Esophagus muscularis mucosa (tissue), 4 donors: ENCODE results near the gene ZBTB18. TPM values are rescaled to one million over a fixed set of nuclear protein-coding genes. Genes with fewer than 3 reads are reported as not detected.

Source experiments
- DNase-seq: peaks from one replicate; pipeline ENCODE4 v3.0.0-alpha.2; 2017; ENCODE audit errors: extremely low spot score
- H3K27ac ChIP-seq, 4 donors: fragments of 200-600 bp; sonication (generic); replicated peaks in 1 of 4; 1 replicate in 3 of 4; 2 replicates in 1 of 4; pipeline ENCODE4 v1.5.1; 2016 to 2019; ENCODE audit warnings: mild to moderate bottlenecking in 1 of 4
- H3K27me3 ChIP-seq, 4 donors: fragments of 200-600 bp; sonication (generic); one replicate each; pipeline versions ENCODE4 v1.5.1 to v1.6.0; 2016 to 2019
- H3K36me3 ChIP-seq, 4 donors: fragments of 200-600 bp; sonication (generic); one replicate each; pipeline ENCODE4 v1.5.1; 2016 to 2019
- H3K4me1 ChIP-seq, 4 donors: fragments of 200-600 bp; sonication (generic); one replicate each; pipeline ENCODE4 v1.5.1; 2016 to 2019
- H3K4me3 ChIP-seq, 4 donors: fragments of 200-600 bp; sonication (generic); 1 replicate in 2 of 4; 2 replicates in 2 of 4; pipeline ENCODE4 v1.5.1; 2016 to 2019; ENCODE audit warnings: mild to moderate bottlenecking in 4 of 4, moderate library complexity in 1 of 4
- H3K9me3 ChIP-seq, 4 donors: fragments of 200-600 bp; sonication (generic); 1 replicate in 3 of 4; 2 replicates in 1 of 4; pipeline ENCODE4 v1.5.1; 2016 to 2019
- CTCF ChIP-seq, 3 experiments: fragments of 200-600 bp in 2 of 3; fragments of 450-650 bp in 1 of 3; sonication (generic) in 2 of 3; IDR thresholded peaks; one replicate each; pipeline ENCODE4 v1.5.1; 2017 to 2019; ENCODE audit warnings: antibody characterized with exemption in 3 of 3, mild to moderate bottlenecking in 2 of 3, moderate library complexity in 1 of 3
- EP300 ChIP-seq: sonication (generic); formaldehyde crosslinking; IDR thresholded peaks from one replicate; pipeline ENCODE4 v1.6.1; 2017; ENCODE audit warnings: antibody characterized with exemption
- POLR2A ChIP-seq: fragments of 450-650 bp; IDR thresholded peaks from one replicate; pipeline ENCODE4 v1.6.1; 2017; ENCODE audit warnings: antibody characterized with exemption, moderate library complexity, mild to moderate bottlenecking, low read depth
- POLR2AphosphoS5 ChIP-seq, 2 donors: sonication (generic); formaldehyde crosslinking; IDR thresholded peaks; one replicate each; pipeline ENCODE4 v1.6.1; 2017; ENCODE audit warnings: antibody characterized with exemption in 2 of 2
- WGBS: methylation state at CpG from one replicate; pipeline ENCODE4 v1.1.5; 2018; 5-methylcytosine and 5-hydroxymethylcytosine counted together
- intact Hi-C: fragments of 100-400 bp; cut with DNase I; formaldehyde crosslinking; loops from one replicate; pipeline ENCODE4 v1.15.1; 2023
- total RNA-seq, 4 donors: library from RNA; depleted of rRNA; stranded (reverse); fragments of >200 nt; gene quantifications; one replicate each; pipeline versions ENCODE4 v1.1.0 to v1.2.1, GENCODE V29; 2016

Gene ZBTB18
- total RNA-seq: 10 to 100 TPM; 15.0 to 23.7 (median 18.2) TPM

GRCh38 chr1:244050835-244051444 lies at the start of gene ZBTB18:
Gene ZBTB18 (plus strand): TSS chr1:244051283. CDS start chr1:244051432, 149 bp downstream.
- Histone ChIP-seq H3K27me3 (no peaks in the 10 kb centered on the region), H3K4me3 (peak within 1 kb of the TSS; percentile 71 to 97 (median 84)), H3K36me3 (peaks cover 9 to 21% (median 17%) of the 10 kb centered on the region in 4 donors), H3K9me3 (no peaks in the 10 kb centered on the region), H3K27ac (peak within 1 kb of the TSS; percentile 94 to 99 (median 96)), H3K4me1 (peaks cover 32 to 65% (median 52%) of the 10 kb centered on the region in 4 donors)
- intact Hi-C loops: no loop called here
- no peak for TF ChIP-seq EP300
- TF ChIP-seq CTCF (IDR thresholded peaks at IDR 0.05): no peak
- TF ChIP-seq POLR2AphosphoS5 (IDR thresholded peaks at IDR 0.05): peak; percentile 67 to 70
- TF ChIP-seq POLR2A: no peak
- DNase-seq: no peak
- WGBS: 7% methylated on average over 4 of the region's 4 CpGs

GRCh38 chr1:244002721-244003120 lies 48.4 kb upstream of the ZBTB18 start:
- Histone ChIP-seq H3K9me3 (no peaks in the 10 kb centered on the region), H3K27me3 (no peaks in the 10 kb centered on the region), H3K36me3 (no peaks in the 10 kb centered on the region), H3K4me3 (no peak overlapping the region), H3K4me1 (no peaks in the 10 kb centered on the region), H3K27ac (no peak overlapping the region)
- intact Hi-C loops: no loop called here
- no peak for DNase-seq
- TF ChIP-seq POLR2A (no peak), POLR2AphosphoS5 (IDR thresholded peaks at IDR 0.05) (no peak), CTCF (IDR thresholded peaks at IDR 0.05) (no peak), EP300 (no peak)
- WGBS: 62% methylated on average over 3 of the region's 3 CpGs

- 82% methylated on average over 3 of the region's 3 CpGs for WGBS
Observed at GRCh38 chr1:244005455-244005854, 45.6 kb upstream of the ZBTB18 start.

GRCh38 chr1:244006381-244006901 lies 44.6 kb upstream of the ZBTB18 start:
- no peak for TF ChIP-seq CTCF (IDR thresholded peaks at IDR 0.05)
- TF ChIP-seq POLR2AphosphoS5 (IDR thresholded peaks at IDR 0.05): no peak
- TF ChIP-seq POLR2A: no peak
- TF ChIP-seq EP300: no peak
- intact Hi-C loops: no loop called here
- no peak for DNase-seq
- H3K4me1 ChIP-seq: no peaks in the 10 kb centered on the region
- no peaks in the 10 kb centered on the region for H3K9me3 ChIP-seq
- H3K4me3 ChIP-seq: no peak overlapping the region
- H3K27me3 ChIP-seq: peaks cover 0 to 5% (median 0%) of the 10 kb centered on the region in 4 donors
- no peak overlapping the region for H3K27ac ChIP-seq
- no peaks in the 10 kb centered on the region for H3K36me3 ChIP-seq
- 65% methylated on average over 3 of the region's 3 CpGs for WGBS

More at GRCh38 chr1:244005455-244005854, 45.6 kb upstream of the ZBTB18 start:
- Histone ChIP-seq H3K9me3 (no peaks in the 10 kb centered on the region), H3K36me3 (no peaks in the 10 kb centered on the region), H3K27me3 (peaks cover 0 to 5% (median 0%) of the 10 kb centered on the region in 4 donors), H3K27ac (no peak overlapping the region), H3K4me1 (no peaks in the 10 kb centered on the region), H3K4me3 (no peak overlapping the region)
- DNase-seq: no peak
- TF ChIP-seq EP300 (no peak), POLR2A (no peak), CTCF (IDR thresholded peaks at IDR 0.05) (no peak), POLR2AphosphoS5 (IDR thresholded peaks at IDR 0.05) (no peak)
- intact Hi-C loops: no loop called here

- no peak overlapping the region for H3K4me3 ChIP-seq
- no peaks in the 10 kb centered on the region for H3K4me1 ChIP-seq
- H3K9me3 ChIP-seq: no peaks in the 10 kb centered on the region
- TF ChIP-seq POLR2AphosphoS5 (IDR thresholded peaks at IDR 0.05) (no peak), EP300 (no peak)
- 97% methylated on average over 5 of the region's 5 CpGs for WGBS
- peaks cover 0 to 5% (median 0%) of the 10 kb centered on the region in 4 donors for H3K27me3 ChIP-seq
- no peak for DNase-seq
- intact Hi-C loops: no loop called here
- no peak overlapping the region for H3K27ac ChIP-seq
- no peaks in the 10 kb centered on the region for H3K36me3 ChIP-seq
Observed at GRCh38 chr1:244006961-244007360, 44.1 kb upstream of the ZBTB18 start.
